Breast epithelium (tissue), 4 donors: ENCODE data around the gene TMEM132D. TPM values are rescaled to one million over a fixed set of nuclear protein-coding genes. Genes with fewer than 3 reads are reported as not detected.

Source experiments
- DNase-seq, 2 donors: peaks; one replicate each; pipeline ENCODE4 v3.0.0-alpha.2; 2019; ENCODE audit warnings: low spot score in 2 of 2
- H3K27ac ChIP-seq, 2 donors: fragments of 200-600 bp; sonication (generic) in 1 of 2; one replicate each; pipeline ENCODE4 v1.5.1; 2016 to 2019; ENCODE audit warnings: mild to moderate bottlenecking in 1 of 2
- H3K27me3 ChIP-seq, 2 donors: fragments of 200-600 bp; sonication (generic) in 1 of 2; one replicate each; pipeline versions ENCODE4 v1.5.1 to v1.6.0; 2017 to 2019; ENCODE audit warnings: control low read depth in 1 of 2, mild to moderate bottlenecking in 1 of 2
- H3K36me3 ChIP-seq: fragments of 200-600 bp; one replicate; pipeline ENCODE4 v1.5.1; 2019
- H3K4me1 ChIP-seq, 2 donors: fragments of 200-600 bp; sonication (generic); one replicate each; pipeline ENCODE4 v1.5.1; 2016 to 2019; ENCODE audit warnings: control low read depth in 1 of 2
- H3K4me3 ChIP-seq, 3 donors: fragments of 200-600 bp; sonication (generic); 1 replicate in 2 of 3; 2 replicates in 1 of 3; pipeline ENCODE4 v1.5.1; 2016 to 2019; ENCODE audit warnings: mild to moderate bottlenecking in 3 of 3, moderate library complexity in 2 of 3
- H3K9me3 ChIP-seq, 2 donors: fragments of 200-600 bp; sonication (generic) in 1 of 2; one replicate each; pipeline ENCODE4 v1.5.1; 2016 to 2019; ENCODE audit warnings: control low read depth in 1 of 2
- CTCF ChIP-seq, 3 donors: fragments of 450-650 bp; IDR thresholded peaks; one replicate each; pipeline ENCODE4 v1.5.1; 2016 to 2017; ENCODE audit warnings: antibody characterized with exemption in 3 of 3, mild to moderate bottlenecking in 3 of 3, moderate library complexity in 3 of 3
- POLR2A ChIP-seq: fragments of 450-650 bp; IDR thresholded peaks from one replicate; pipeline ENCODE4 v1.6.1; 2016; ENCODE audit warnings: antibody characterized with exemption, mild to moderate bottlenecking, moderate library complexity
- POLR2AphosphoS5 ChIP-seq, 3 donors: sonication (generic); formaldehyde crosslinking; IDR thresholded peaks; one replicate each; pipeline ENCODE4 v1.6.1; 2017; ENCODE audit warnings: antibody characterized with exemption in 3 of 3
- intact Hi-C: fragments of 100-400 bp; cut with DNase I; formaldehyde crosslinking; loops from one replicate; pipeline ENCODE4 v1.15.1; 2023; ENCODE audit warnings: low total_unique reads
- total RNA-seq, 3 donors: library from RNA; depleted of rRNA; stranded (reverse); fragments of >200 nt; gene quantifications; one replicate each; pipeline ENCODE4 v1.1.0, GENCODE V29; 2016

TMEM132D gene
- total RNA-seq, 3 donors from 2014 or later: not detected

GRCh38 chr12:129523621-129524020 is 380.2 kb downstream of the TMEM132D start:
- Histone ChIP-seq H3K9me3 (peaks cover 0 to 4% of the 10 kb centered on the region in 2 donors), H3K36me3 (no peaks in the 10 kb centered on the region), H3K27ac (no peak overlapping the region), H3K27me3 (no peaks in the 10 kb centered on the region), H3K4me3 (no peak overlapping the region), H3K4me1 (no peaks in the 10 kb centered on the region)
- intact Hi-C loops: no loop called here
- TF ChIP-seq POLR2AphosphoS5 (IDR thresholded peaks at IDR 0.05) (no peak), POLR2A (no peak), CTCF (IDR thresholded peaks at IDR 0.05) (no peak)
- no peak for DNase-seq

- H3K4me1 ChIP-seq: no peaks in the 10 kb centered on the region
- H3K27me3 ChIP-seq: no peaks in the 10 kb centered on the region
- H3K9me3 ChIP-seq: peaks cover 0 to 19% of the 10 kb centered on the region in 2 donors
- intact Hi-C loops: no loop called here
- TF ChIP-seq CTCF (IDR thresholded peaks at IDR 0.05) (no peak), POLR2A (no peak), POLR2AphosphoS5 (IDR thresholded peaks at IDR 0.05) (no peak)
- H3K27ac ChIP-seq: no peak overlapping the region
- no peaks in the 10 kb centered on the region for H3K36me3 ChIP-seq
- DNase-seq: no peak
- no peak overlapping the region for H3K4me3 ChIP-seq
Observed at GRCh38 chr12:129520739-129521138, 383.1 kb downstream of the TMEM132D start.

- Histone ChIP-seq H3K27me3 (no peaks in the 10 kb centered on the region), H3K27ac (no peak overlapping the region), H3K9me3 (peaks cover 0 to 9% of the 10 kb centered on the region in 2 donors), H3K4me1 (no peaks in the 10 kb centered on the region), H3K4me3 (no peak overlapping the region), H3K36me3 (no peaks in the 10 kb centered on the region)
- intact Hi-C loops: no loop called here
- TF ChIP-seq POLR2AphosphoS5 (IDR thresholded peaks at IDR 0.05) (no peak), CTCF (IDR thresholded peaks at IDR 0.05) (no peak), POLR2A (no peak)
- DNase-seq: no peak
Observed at GRCh38 chr12:129503802-129504201, 400.0 kb downstream of the TMEM132D start.

GRCh38 chr12:129496226-129496625 is 407.6 kb downstream of the TMEM132D start:
- Histone ChIP-seq H3K36me3 (no peaks in the 10 kb centered on the region), H3K27ac (no peak overlapping the region), H3K9me3 (no peaks in the 10 kb centered on the region), H3K4me3 (no peak overlapping the region), H3K4me1 (no peaks in the 10 kb centered on the region), H3K27me3 (no peaks in the 10 kb centered on the region)
- TF ChIP-seq POLR2A (no peak), POLR2AphosphoS5 (IDR thresholded peaks at IDR 0.05) (no peak)
- intact Hi-C loops: no loop called here
- DNase-seq: no peak

- TF ChIP-seq POLR2AphosphoS5 (IDR thresholded peaks at IDR 0.05): no peak
- no peak for TF ChIP-seq POLR2A
- no peak for TF ChIP-seq CTCF (IDR thresholded peaks at IDR 0.05)
- intact Hi-C loops: no loop called here
- Histone ChIP-seq H3K4me3 (no peak overlapping the region), H3K9me3 (no peaks in the 10 kb centered on the region), H3K27ac (no peak overlapping the region), H3K36me3 (no peaks in the 10 kb centered on the region), H3K4me1 (no peaks in the 10 kb centered on the region), H3K27me3 (no peaks in the 10 kb centered on the region)
- no peak for DNase-seq
Observed at GRCh38 chr12:129494766-129495165, 409.1 kb downstream of the TMEM132D start.

- TF ChIP-seq POLR2AphosphoS5 (IDR thresholded peaks at IDR 0.05): no peak
- TF ChIP-seq CTCF (IDR thresholded peaks at IDR 0.05): no peak
- no peak for TF ChIP-seq POLR2A
- no peak for DNase-seq
- Histone ChIP-seq H3K36me3 (no peaks in the 10 kb centered on the region), H3K9me3 (no peaks in the 10 kb centered on the region), H3K4me3 (no peak overlapping the region), H3K27ac (no peak overlapping the region), H3K4me1 (no peaks in the 10 kb centered on the region), H3K27me3 (no peaks in the 10 kb centered on the region)
- intact Hi-C loops: no loop called here
Observed at GRCh38 chr12:129494260-129494659, 409.6 kb downstream of the TMEM132D start.
